Natural killer cell (primary cell): ENCODE results near the gene IRX3. TPM values are rescaled to one million over a fixed set of nuclear protein-coding genes. Genes with fewer than 3 reads are reported as not detected.

ENCODE experiments used
- ATAC-seq, 3 donors: fragments of 150-1000 bp in 2 of 3; fragments of 200-7000 bp in 1 of 3; cut with Tn5 transposase; 1 replicate in 1 of 3; 2 replicates in 2 of 3; pipeline ENCODE4 v1.10.0; 2021; ENCODE audit warnings: mild to moderate bottlenecking in 2 of 3, moderate library complexity in 2 of 3
- DNase-seq, 2 donors: peaks; one replicate each; pipeline versions ENCODE4 v3.0.0 to v3.0.0-alpha.2; 2013 to 2021; ENCODE audit warnings: mixed read lengths in 1 of 2
- H3K27ac ChIP-seq: one replicate; pipeline ENCODE4 v1.5.1; 2013; ENCODE audit warnings: mild to moderate bottlenecking, low read length
- H3K27me3 ChIP-seq: one replicate; pipeline ENCODE4 v1.6.1; 2013; ENCODE audit warnings: low read length; ENCODE audit not compliant: control insufficient read depth, insufficient read depth
- H3K36me3 ChIP-seq: one replicate; pipeline ENCODE4 v1.6.1; 2013; ENCODE audit warnings: low read length; ENCODE audit not compliant: control insufficient read depth, insufficient read depth
- H3K4me1 ChIP-seq: one replicate; pipeline ENCODE4 v1.6.1; 2013; ENCODE audit warnings: low read length; ENCODE audit not compliant: control insufficient read depth, insufficient read depth
- H3K4me3 ChIP-seq: one replicate; pipeline ENCODE4 v1.5.1; 2013; ENCODE audit warnings: low read length
- H3K9me3 ChIP-seq: one replicate; pipeline ENCODE4 v1.6.1; 2013; ENCODE audit warnings: low read length; ENCODE audit not compliant: control insufficient read depth, insufficient read depth
- H3K27ac Mint-ChIP-seq, 2 donors: one replicate each; pipeline ENCODE4 v1.8.0; 2022; ENCODE audit warnings: mild to moderate bottlenecking in 2 of 2, mixed read lengths in 2 of 2, moderate library complexity in 1 of 2
- H3K27me3 Mint-ChIP-seq, 2 donors: one replicate each; pipeline ENCODE4 v1.8.0; 2022; ENCODE audit warnings: low read depth in 2 of 2, mixed read lengths in 2 of 2
- H3K36me3 Mint-ChIP-seq: one replicate; pipeline ENCODE4 v1.8.0; 2022; ENCODE audit warnings: mixed read lengths
- H3K4me1 Mint-ChIP-seq, 2 donors: one replicate each; pipeline ENCODE4 v1.8.0; 2022; ENCODE audit warnings: mixed read lengths in 2 of 2
- H3K4me3 Mint-ChIP-seq: one replicate; pipeline ENCODE4 v1.8.0; 2022; ENCODE audit warnings: mild to moderate bottlenecking, moderate library complexity, mixed read lengths
- H3K9me3 Mint-ChIP-seq, 2 donors: one replicate each; pipeline ENCODE4 v1.8.0; 2022; ENCODE audit warnings: mixed read lengths in 2 of 2
- CTCF ChIP-seq: fragments of 200-600 bp; IDR thresholded peaks from one replicate; pipeline ENCODE4 v1.8.0; 2022; ENCODE audit warnings: antibody characterized with exemption
- WGBS: methylation state at CpG from one replicate; pipeline ENCODE4 v1.1.7; 2013; ENCODE audit warnings: missing lambda C conversion rate; ENCODE audit not compliant: insufficient coverage; 5-methylcytosine and 5-hydroxymethylcytosine counted together
- intact Hi-C: fragments of 100-400 bp; cut with micrococcal nuclease; formaldehyde crosslinking; loops from one replicate; pipeline ENCODE4 v1.14.2; 2022
- total RNA-seq, 4 donors: library from RNA; stranded (reverse); fragments of 120-200 nt in 1 of 4; gene quantifications; one replicate each; pipeline versions ENCODE4 v1.2.3 to v1.2.4, GENCODE V29; 2013 to 2022

IRX3 gene
- total RNA-seq, 3 donors from 2014 or later (not counting 1 experiment from before 2014, with no cell fraction given), result not detected

GRCh38 chr16:54325616-54326265, 39.2 kb upstream of the IRX3 start:
- Histone ChIP-seq H3K36me3 (no peaks in the 10 kb centered on the region), H3K27me3 (no peaks in the 10 kb centered on the region), H3K9me3 (no peaks in the 10 kb centered on the region), H3K4me1 (no peaks in the 10 kb centered on the region), H3K27ac (no peak overlapping the region), H3K4me3 (no peak overlapping the region)
- ATAC-seq (no peak), DNase-seq (no peak)
- no peaks in the 10 kb centered on the region for H3K4me1 Mint-ChIP-seq
- 69% methylated on average over 5 of the region's 5 CpGs for WGBS
- intact Hi-C loops, result no loop called here
- H3K27ac Mint-ChIP-seq, result no peak overlapping the region
- no peak overlapping the region for H3K4me3 Mint-ChIP-seq
- no peaks in the 10 kb centered on the region for H3K36me3 Mint-ChIP-seq
- no peak for TF ChIP-seq CTCF
- H3K27me3 Mint-ChIP-seq, result peaks cover 2 to 19% of the 10 kb centered on the region in 2 donors
- no peaks in the 10 kb centered on the region for H3K9me3 Mint-ChIP-seq

GRCh38 chr16:54324716-54325115, 38.1 kb upstream of the IRX3 start:
- no peaks in the 10 kb centered on the region for H3K36me3 ChIP-seq
- DNase-seq, result no peak
- Mint-ChIP-seq H3K27ac (no peak overlapping the region), H3K9me3 (no peaks in the 10 kb centered on the region), H3K4me3 (no peak overlapping the region), H3K27me3 (peaks cover 2 to 9% of the 10 kb centered on the region in 2 donors), H3K4me1 (no peaks in the 10 kb centered on the region), H3K36me3 (no peaks in the 10 kb centered on the region)
- no peak for TF ChIP-seq CTCF
- no peaks in the 10 kb centered on the region for H3K4me1 ChIP-seq
- H3K27ac ChIP-seq, result no peak overlapping the region
- intact Hi-C loops, result no loop called here
- H3K4me3 ChIP-seq, result no peak overlapping the region
- H3K27me3 ChIP-seq, result no peaks in the 10 kb centered on the region
- 90% methylated on average over 2 of the region's 2 CpGs for WGBS
- H3K9me3 ChIP-seq, result no peaks in the 10 kb centered on the region
- no peak for ATAC-seq

GRCh38 chr16:54320697-54321340, 34.2 kb upstream of the IRX3 start:
- no peak for TF ChIP-seq CTCF
- H3K27me3 Mint-ChIP-seq, result no peaks in the 10 kb centered on the region
- no peaks in the 10 kb centered on the region for H3K4me1 ChIP-seq
- H3K9me3 Mint-ChIP-seq, result no peaks in the 10 kb centered on the region
- 80% methylated on average over 9 of the region's 9 CpGs for WGBS
- no peaks in the 10 kb centered on the region for H3K9me3 ChIP-seq
- H3K27ac ChIP-seq, result no peak overlapping the region
- no peaks in the 10 kb centered on the region for H3K36me3 Mint-ChIP-seq
- no peak overlapping the region for H3K4me3 Mint-ChIP-seq
- no peak overlapping the region for H3K27ac Mint-ChIP-seq
- H3K27me3 ChIP-seq, result no peaks in the 10 kb centered on the region
- ATAC-seq (no peak), DNase-seq (no peak)
- no peak overlapping the region for H3K4me3 ChIP-seq
- no peaks in the 10 kb centered on the region for H3K4me1 Mint-ChIP-seq
- no peaks in the 10 kb centered on the region for H3K36me3 ChIP-seq
- intact Hi-C loops, result no loop called here
